Astrocyte of the cerebellum (primary cell): ENCODE measurements around the gene ORC3.
"Not testable (repeated sequence)": the region's sequence is repeated elsewhere in the genome, so short reads cannot be mapped to it uniquely, and the experiment has no call there.

Experiments used
- DNase-seq: peaks from one replicate; pipeline ENCODE4 v3.0.0-alpha.2; 2011; ENCODE audit warnings: low read depth
- H3K4me3 ChIP-seq: 2 replicates; pipeline ENCODE4 v1.5.1; 2011; ENCODE audit warnings: mild to moderate bottlenecking, low read depth, low read length, moderate library complexity
- in situ Hi-C: cut with HindIII; loops from 2 replicates; pipeline ENCODE4 v1.10.0; 2017; ENCODE audit warnings: low sequenced_read_pairs
- TF ChIP-seq, protein P1 (sequence below): IDR thresholded peaks from 2 replicates; pipeline ENCODE4 v1.5.1; 2012; ENCODE audit warnings: low read length, low read depth, moderate library complexity, mild to moderate bottlenecking; ENCODE audit errors: missing control alignments

The ORC3 gene

DNA sequence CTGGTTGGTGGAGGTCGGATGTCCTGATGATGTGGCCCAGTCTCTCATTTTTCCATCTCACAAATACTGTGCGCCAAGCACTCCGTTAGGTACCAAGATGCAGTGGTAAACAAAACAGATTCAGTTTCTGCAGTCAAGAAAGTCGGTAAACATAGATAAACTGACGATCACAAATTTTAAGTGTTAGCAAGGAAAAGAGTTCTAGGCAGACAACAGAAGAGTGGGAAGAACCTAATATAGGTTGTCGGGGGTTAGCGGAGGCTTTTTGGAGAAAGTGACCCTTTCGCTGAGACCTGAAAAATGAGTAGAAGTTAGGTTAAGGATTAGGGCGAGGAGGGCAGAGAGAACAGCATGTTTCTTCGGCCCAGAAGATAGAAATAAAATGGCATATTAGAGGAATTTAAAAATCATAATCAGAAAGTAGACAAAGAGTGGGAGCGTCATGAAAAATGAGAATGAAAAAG is 514 bp downstream of the ORC3 start:
- TF ChIP-seq, protein P1, sequence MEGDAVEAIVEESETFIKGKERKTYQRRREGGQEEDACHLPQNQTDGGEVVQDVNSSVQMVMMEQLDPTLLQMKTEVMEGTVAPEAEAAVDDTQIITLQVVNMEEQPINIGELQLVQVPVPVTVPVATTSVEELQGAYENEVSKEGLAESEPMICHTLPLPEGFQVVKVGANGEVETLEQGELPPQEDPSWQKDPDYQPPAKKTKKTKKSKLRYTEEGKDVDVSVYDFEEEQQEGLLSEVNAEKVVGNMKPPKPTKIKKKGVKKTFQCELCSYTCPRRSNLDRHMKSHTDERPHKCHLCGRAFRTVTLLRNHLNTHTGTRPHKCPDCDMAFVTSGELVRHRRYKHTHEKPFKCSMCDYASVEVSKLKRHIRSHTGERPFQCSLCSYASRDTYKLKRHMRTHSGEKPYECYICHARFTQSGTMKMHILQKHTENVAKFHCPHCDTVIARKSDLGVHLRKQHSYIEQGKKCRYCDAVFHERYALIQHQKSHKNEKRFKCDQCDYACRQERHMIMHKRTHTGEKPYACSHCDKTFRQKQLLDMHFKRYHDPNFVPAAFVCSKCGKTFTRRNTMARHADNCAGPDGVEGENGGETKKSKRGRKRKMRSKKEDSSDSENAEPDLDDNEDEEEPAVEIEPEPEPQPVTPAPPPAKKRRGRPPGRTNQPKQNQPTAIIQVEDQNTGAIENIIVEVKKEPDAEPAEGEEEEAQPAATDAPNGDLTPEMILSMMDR = no peak
- peak overlapping the region; percentile 99 for H3K4me3 ChIP-seq
- in situ Hi-C loops = no loop called here
- DNase-seq = no peak

DNA sequence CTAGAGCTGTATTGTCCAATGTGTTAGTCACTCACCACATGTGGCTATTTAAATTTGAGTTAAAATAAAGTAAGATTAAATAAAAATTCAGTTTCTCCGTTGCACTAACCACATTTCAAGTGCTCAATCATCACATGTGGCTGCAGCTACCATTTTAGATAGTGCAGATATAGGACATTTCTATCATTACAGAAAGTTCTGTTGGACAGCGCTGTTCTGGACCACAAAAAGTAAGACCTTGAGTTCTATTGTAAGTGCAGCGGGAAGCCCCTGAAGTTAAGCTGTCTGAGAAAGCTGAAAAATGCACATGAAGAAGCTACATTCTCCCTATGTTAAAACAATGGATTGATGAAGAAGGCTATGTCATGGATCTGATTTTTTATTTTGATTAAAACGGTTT is 1.1 kb downstream of the ORC3 start:
- TF ChIP-seq, protein P1 = no peak
- peak overlapping the region; percentile 99 for H3K4me3 ChIP-seq
- DNase-seq = no peak
- in situ Hi-C loops = no loop called here

DNA sequence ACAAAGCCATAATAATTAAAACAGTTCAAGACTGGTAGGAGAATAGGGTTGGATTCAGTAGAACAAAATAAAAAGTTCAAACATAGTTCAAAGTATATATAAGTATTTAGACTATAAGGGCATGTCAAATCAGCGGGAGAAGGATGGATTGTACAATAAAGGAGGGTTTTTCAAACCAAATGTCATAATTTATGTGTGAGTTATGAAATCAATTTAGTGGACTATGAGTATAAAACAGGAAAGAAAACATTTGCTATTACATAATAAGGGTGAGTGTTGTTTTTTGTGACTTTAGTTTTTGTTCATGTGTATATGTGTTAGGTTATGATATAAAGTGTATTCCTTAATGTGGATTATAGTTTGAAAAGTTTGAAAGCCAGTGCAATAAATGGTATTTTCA is 10.6 kb downstream of the ORC3 start:
- in situ Hi-C loops = no loop called here
- TF ChIP-seq, protein P1 = no peak
- no peak for DNase-seq
- H3K4me3 ChIP-seq = no peak overlapping the region

DNA sequence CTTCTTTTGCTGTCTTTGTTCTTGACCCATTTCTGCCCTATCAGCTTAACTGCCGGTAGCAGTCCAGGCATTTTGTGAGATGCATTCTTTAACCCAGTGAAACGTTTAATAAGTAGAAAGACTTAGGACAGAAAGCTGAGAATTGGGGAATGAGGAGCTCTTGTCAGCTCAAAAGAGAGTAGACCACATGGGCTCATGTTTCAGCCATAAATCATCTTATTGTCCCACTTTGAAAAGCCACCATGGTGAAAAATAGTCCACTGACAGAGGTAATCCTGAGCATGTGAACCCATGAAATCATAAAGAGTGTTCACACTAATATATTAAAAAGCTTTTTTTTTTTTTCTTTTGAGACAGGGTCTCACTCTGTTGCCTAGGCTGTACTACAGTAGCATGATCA is 16.3 kb downstream of the ORC3 start:
- no peak overlapping the region for H3K4me3 ChIP-seq
- TF ChIP-seq, protein P1 = no peak
- DNase-seq = no peak
- in situ Hi-C loops = loop anchor here (5.0 kb wide), 1 partner anchor 36 kb away; no protein-coding TSS in a partner anchor

DNA sequence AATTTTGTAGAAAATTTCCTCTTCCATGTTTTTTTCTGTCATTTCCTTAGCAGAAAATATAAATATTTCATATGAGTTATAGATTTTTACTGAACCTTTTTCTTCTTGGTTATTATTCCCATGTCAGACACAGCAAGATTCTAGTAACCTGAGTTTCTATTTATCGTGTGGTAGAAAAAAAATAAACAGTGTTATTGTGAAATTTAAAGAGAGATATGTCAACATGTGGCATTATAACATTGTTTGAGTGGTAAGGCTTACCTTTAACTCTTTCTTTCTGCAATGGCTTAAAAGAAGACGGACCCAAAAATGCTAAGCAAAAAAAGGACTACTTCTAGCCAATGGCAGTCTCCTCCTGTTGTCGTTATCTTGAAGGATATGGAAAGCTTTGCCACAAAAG is 18.9 kb downstream of the ORC3 start:
- no peak for DNase-seq
- TF ChIP-seq, protein P1 = no peak
- no peak overlapping the region for H3K4me3 ChIP-seq
- in situ Hi-C loops = loop anchor here (5.0 kb wide), 1 partner anchor 33 kb away; no protein-coding TSS in a partner anchor

DNA sequence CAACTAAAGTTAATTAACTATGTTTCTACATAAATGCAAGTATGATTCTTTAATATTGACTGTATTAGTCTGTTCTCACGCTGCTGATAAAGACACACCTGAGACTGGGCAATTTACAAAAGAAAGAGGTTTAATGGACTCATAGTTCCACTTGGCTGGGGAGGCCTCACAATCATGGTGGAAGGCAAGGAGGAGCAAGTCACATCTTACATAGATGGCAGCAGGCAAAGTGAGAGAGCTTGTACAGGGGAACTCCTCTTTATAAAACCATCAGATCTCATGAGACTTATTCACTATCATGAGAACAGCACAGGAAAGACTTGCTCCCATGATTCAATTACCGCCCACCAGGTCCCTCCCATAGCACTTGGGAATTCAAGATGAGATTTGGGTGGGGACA is 23.1 kb downstream of the ORC3 start:
- DNase-seq, in situ Hi-C loops, H3K4me3 ChIP-seq: not testable (repeated sequence)

DNA sequence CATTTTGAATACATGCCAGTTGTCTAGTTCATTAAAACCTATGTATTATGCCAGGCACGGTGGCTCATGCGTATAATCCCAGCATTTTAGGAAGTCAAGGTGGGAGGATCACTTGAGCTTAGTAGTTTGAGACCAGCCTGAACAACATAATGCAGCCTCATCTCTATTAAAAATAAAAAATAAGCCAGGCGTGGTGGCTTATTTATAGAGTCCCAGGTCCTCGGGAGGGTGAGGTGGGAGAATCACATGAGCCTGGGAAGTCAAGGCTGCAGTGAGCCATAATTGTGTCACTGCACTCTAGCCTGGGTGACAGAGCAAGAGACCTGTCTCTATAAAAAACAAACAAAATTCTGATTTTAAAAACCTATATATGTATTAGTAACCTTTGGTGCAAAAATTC is 27.5 kb downstream of the ORC3 start:
- no peak overlapping the region for H3K4me3 ChIP-seq
- in situ Hi-C loops = no loop called here
- DNase-seq = no peak
- TF ChIP-seq, protein P1 = no peak
